ENCODE data around the gene MPP3.
"Not testable (repeated sequence)": the region's sequence is repeated elsewhere in the genome, so short reads cannot be mapped to it uniquely, and the experiment has no call there.

MPP3 gene

GRCh38 chr17:43844241-43844640 lies 11.3 kb upstream of the MPP3 start:
- DNase-seq (ENCODE audit: low read depth) = no peak
- Histone ChIP-seq H3K4me3 (ENCODE audit: low read length) (no peak overlapping the region), H3K9me3 (ENCODE audit: control insufficient read depth, low read length) (no peaks in the 10 kb centered on the region), H3K36me3 (ENCODE audit: control insufficient read depth, insufficient read depth, low read length, severe bottlenecking) (no peaks in the 10 kb centered on the region), H3K4me1 (ENCODE audit: control insufficient read depth, insufficient read depth, low read length) (peaks cover 32% of the 10 kb centered on the region), H3K27me3 (replicated peaks; ENCODE audit: control insufficient read depth, insufficient read depth, low read length) (peaks cover 8% of the 10 kb centered on the region), H3K9ac (ENCODE audit: low read length) (no peak overlapping the region)

GRCh38 chr17:43842975-43843325 lies 10.0 kb upstream of the MPP3 start:
- Histone ChIP-seq H3K9ac (ENCODE audit: low read length) (no peak overlapping the region), H3K4me3 (ENCODE audit: low read length) (no peak overlapping the region), H3K4me1 (ENCODE audit: control insufficient read depth, insufficient read depth, low read length) (peaks cover 32% of the 10 kb centered on the region), H3K27me3 (replicated peaks; ENCODE audit: control insufficient read depth, insufficient read depth, low read length) (no peaks in the 10 kb centered on the region), H3K36me3 (ENCODE audit: control insufficient read depth, insufficient read depth, low read length, severe bottlenecking) (no peaks in the 10 kb centered on the region), H3K9me3 (ENCODE audit: control insufficient read depth, low read length) (no peaks in the 10 kb centered on the region)
- DNase-seq (ENCODE audit: low read depth) = no peak

DNA sequence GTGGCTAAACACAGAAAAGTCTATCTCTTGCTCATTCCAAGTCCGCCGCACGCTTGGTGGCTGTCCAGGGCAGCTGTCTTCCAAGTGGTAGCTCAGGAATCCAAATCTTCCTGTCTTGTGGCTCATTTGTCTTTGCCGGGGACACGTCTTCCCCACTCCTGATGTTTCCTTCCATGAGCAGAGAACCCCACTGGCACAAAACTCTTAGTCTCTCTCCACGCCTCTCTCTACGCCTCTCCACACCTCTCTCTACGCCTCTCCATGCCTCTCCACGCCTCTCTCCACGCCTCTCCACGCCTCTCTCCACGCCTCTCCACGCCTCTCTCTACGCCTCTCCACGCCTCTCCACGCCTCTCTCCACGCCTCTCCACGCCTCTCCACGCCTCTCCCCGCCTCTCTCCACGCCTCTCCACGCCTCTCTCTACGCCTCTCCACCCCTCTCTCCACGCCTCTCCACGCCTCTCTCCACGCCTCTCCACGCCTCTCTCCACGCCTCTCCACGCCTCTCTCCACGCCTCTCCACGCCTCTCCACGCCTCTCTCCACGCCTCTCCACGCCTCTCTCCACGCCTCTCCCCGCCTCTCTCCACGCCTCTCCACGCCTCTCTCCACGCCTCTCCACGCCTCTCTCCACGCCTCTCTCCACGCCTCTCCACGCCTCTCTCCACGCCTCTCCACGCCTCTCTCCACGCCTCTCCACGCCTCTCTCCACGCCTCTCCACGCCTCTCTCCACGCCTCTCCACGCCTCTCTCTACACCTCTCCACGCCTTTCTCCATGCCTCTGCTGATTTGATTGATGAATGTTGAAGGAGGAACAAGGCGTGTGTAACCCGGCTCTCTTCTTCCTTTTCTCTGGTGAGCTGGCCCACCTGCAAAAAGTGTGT lies 9.4 kb upstream of the MPP3 start:
- H3K4me1 ChIP-seq (ENCODE audit: control insufficient read depth, insufficient read depth, low read length) = peaks cover 32% of the 10 kb centered on the region

DNA sequence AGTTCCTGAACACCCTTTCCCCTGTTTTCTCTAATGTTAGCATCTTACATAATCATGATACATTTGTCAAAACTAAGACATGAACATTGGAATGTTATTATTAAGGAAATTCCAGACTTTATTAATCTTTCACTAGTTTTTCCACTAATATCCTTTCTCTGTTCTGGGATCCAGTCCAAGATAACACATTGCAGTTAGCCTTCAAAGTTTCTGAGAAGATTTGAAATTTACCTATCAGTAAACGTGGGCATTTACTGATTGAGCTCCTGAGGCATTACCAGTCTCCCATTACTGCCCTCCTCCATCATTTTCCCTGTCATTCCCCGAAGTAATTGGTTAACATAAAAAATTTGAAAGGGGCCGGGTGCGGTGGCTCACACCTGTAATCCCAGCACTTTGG lies 8.3 kb upstream of the MPP3 start:
- Histone ChIP-seq H3K9ac (ENCODE audit: low read length) (peak overlapping the region; percentile 17), H3K9me3 (ENCODE audit: control insufficient read depth, low read length) (no peaks in the 10 kb centered on the region), H3K4me1 (ENCODE audit: control insufficient read depth, insufficient read depth, low read length) (peaks cover 27% of the 10 kb centered on the region), H3K27me3 (replicated peaks; ENCODE audit: control insufficient read depth, insufficient read depth, low read length) (no peaks in the 10 kb centered on the region), H3K36me3 (ENCODE audit: control insufficient read depth, insufficient read depth, low read length, severe bottlenecking) (no peaks in the 10 kb centered on the region), H3K4me3 (ENCODE audit: low read length) (peak overlapping the region; percentile 64)
- no peak for DNase-seq (ENCODE audit: low read depth)

More for the DNA sequence above, 9.4 kb upstream of the MPP3 start:
- H3K27me3 ChIP-seq (replicated peaks; ENCODE audit: control insufficient read depth, insufficient read depth, low read length); H3K36me3 ChIP-seq (ENCODE audit: control insufficient read depth, insufficient read depth, low read length, severe bottlenecking); H3K9me3 ChIP-seq (ENCODE audit: control insufficient read depth, low read length); H3K4me3 ChIP-seq (ENCODE audit: low read length); DNase-seq (ENCODE audit: low read depth): not testable (repeated sequence)
- peak overlapping the region; percentile 0 for H3K9ac ChIP-seq (ENCODE audit: low read length)

GRCh38 chr17:43840814-43841213 lies 7.9 kb upstream of the MPP3 start:
- no peak for DNase-seq (ENCODE audit: low read depth)
- Histone ChIP-seq H3K4me1 (ENCODE audit: control insufficient read depth, insufficient read depth, low read length) (peaks cover 24% of the 10 kb centered on the region), H3K9ac (ENCODE audit: low read length) (peak overlapping the region; percentile 17), H3K9me3 (ENCODE audit: control insufficient read depth, low read length) (no peaks in the 10 kb centered on the region), H3K36me3 (ENCODE audit: control insufficient read depth, insufficient read depth, low read length, severe bottlenecking) (no peaks in the 10 kb centered on the region), H3K4me3 (ENCODE audit: low read length) (peak overlapping the region; percentile 64), H3K27me3 (replicated peaks; ENCODE audit: control insufficient read depth, insufficient read depth, low read length) (no peaks in the 10 kb centered on the region)

- Histone ChIP-seq H3K9ac (ENCODE audit: low read length) (no peak overlapping the region), H3K4me1 (ENCODE audit: control insufficient read depth, insufficient read depth, low read length) (peaks cover 22% of the 10 kb centered on the region)
These were observed 6.7 kb upstream of the MPP3 start for GRCh38 chr17:43839670-43840108.

GRCh38 chr17:43834106-43834505 lies 1.2 kb upstream of the MPP3 start:
- H3K9me3 ChIP-seq (ENCODE audit: control insufficient read depth, low read length) = no peaks in the 10 kb centered on the region
- H3K36me3 ChIP-seq (ENCODE audit: control insufficient read depth, insufficient read depth, low read length, severe bottlenecking) = peaks cover 22% of the 10 kb centered on the region
- H3K27me3 ChIP-seq (replicated peaks; ENCODE audit: control insufficient read depth, insufficient read depth, low read length) = no peaks in the 10 kb centered on the region
- DNase-seq (ENCODE audit: low read depth) = peak; percentile 61
- peaks cover 18% of the 10 kb centered on the region for H3K4me1 ChIP-seq (ENCODE audit: control insufficient read depth, insufficient read depth, low read length)
- peak overlapping the region; percentile 73 for H3K9ac ChIP-seq (ENCODE audit: low read length)
- peak overlapping the region; percentile 81 for H3K4me3 ChIP-seq (ENCODE audit: low read length)

More at GRCh38 chr17:43839670-43840108, 6.7 kb upstream of the MPP3 start:
- Histone ChIP-seq H3K4me3 (ENCODE audit: low read length) (no peak overlapping the region), H3K36me3 (ENCODE audit: control insufficient read depth, insufficient read depth, low read length, severe bottlenecking) (no peaks in the 10 kb centered on the region), H3K9me3 (ENCODE audit: control insufficient read depth, low read length) (no peaks in the 10 kb centered on the region), H3K27me3 (replicated peaks; ENCODE audit: control insufficient read depth, insufficient read depth, low read length) (no peaks in the 10 kb centered on the region)
- DNase-seq (ENCODE audit: low read depth) = no peak

- no peaks in the 10 kb centered on the region for H3K9me3 ChIP-seq (ENCODE audit: control insufficient read depth, low read length)
- DNase-seq (ENCODE audit: low read depth) = peak; percentile 84
- H3K27me3 ChIP-seq (replicated peaks; ENCODE audit: control insufficient read depth, insufficient read depth, low read length) = no peaks in the 10 kb centered on the region
- H3K4me1 ChIP-seq (ENCODE audit: control insufficient read depth, insufficient read depth, low read length) = peaks cover 18% of the 10 kb centered on the region
- H3K9ac ChIP-seq (ENCODE audit: low read length) = peak overlapping the region; percentile 73
- peak overlapping the region; percentile 81 for H3K4me3 ChIP-seq (ENCODE audit: low read length)
- peaks cover 39% of the 10 kb centered on the region for H3K36me3 ChIP-seq (ENCODE audit: control insufficient read depth, insufficient read depth, low read length, severe bottlenecking)
These were observed 574 bp downstream of the MPP3 start for GRCh38 chr17:43832168-43832975.

DNA sequence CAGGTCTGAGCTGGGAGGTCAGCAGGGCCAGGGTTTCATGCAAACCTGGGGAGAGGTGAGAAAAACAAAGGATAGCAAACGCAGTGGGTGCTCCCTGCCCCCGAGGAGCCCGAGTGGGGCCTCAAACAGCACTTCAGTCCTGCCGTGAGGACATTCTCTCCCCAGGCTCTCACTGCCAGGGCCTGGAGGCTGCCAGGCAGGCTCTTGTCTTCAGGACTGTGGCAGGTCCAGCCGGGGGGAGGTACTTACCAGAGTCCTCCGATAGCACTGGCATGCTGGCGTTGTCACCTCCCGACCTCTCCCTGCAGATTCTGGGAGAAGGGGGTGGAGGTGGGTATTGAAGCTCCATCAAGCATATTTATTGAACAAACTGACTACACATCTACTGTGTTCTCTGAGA lies 1.3 kb downstream of the MPP3 start:
- Histone ChIP-seq H3K27me3 (replicated peaks; ENCODE audit: control insufficient read depth, insufficient read depth, low read length) (no peaks in the 10 kb centered on the region), H3K4me1 (ENCODE audit: control insufficient read depth, insufficient read depth, low read length) (peaks cover 18% of the 10 kb centered on the region), H3K9ac (ENCODE audit: low read length) (no peak overlapping the region), H3K36me3 (ENCODE audit: control insufficient read depth, insufficient read depth, low read length, severe bottlenecking) (peaks cover 39% of the 10 kb centered on the region), H3K9me3 (ENCODE audit: control insufficient read depth, low read length) (no peaks in the 10 kb centered on the region), H3K4me3 (ENCODE audit: low read length) (peak overlapping the region; percentile 81)
- DNase-seq (ENCODE audit: low read depth) = no peak

- peaks cover 49% of the 10 kb centered on the region for H3K36me3 ChIP-seq (ENCODE audit: control insufficient read depth, insufficient read depth, low read length, severe bottlenecking)
- no peak for DNase-seq (ENCODE audit: low read depth)
- H3K9me3 ChIP-seq (ENCODE audit: control insufficient read depth, low read length) = no peaks in the 10 kb centered on the region
- H3K4me3 ChIP-seq (ENCODE audit: low read length) = no peak overlapping the region
- peaks cover 18% of the 10 kb centered on the region for H3K4me1 ChIP-seq (ENCODE audit: control insufficient read depth, insufficient read depth, low read length)
- H3K27me3 ChIP-seq (replicated peaks; ENCODE audit: control insufficient read depth, insufficient read depth, low read length) = no peaks in the 10 kb centered on the region
- no peak overlapping the region for H3K9ac ChIP-seq (ENCODE audit: low read length)
These were observed 2.3 kb downstream of the MPP3 start for GRCh38 chr17:43830510-43831140.

GRCh38 chr17:43829738-43830137 lies 3.2 kb downstream of the MPP3 start:
- Histone ChIP-seq H3K9ac (ENCODE audit: low read length) (no peak overlapping the region), H3K9me3 (ENCODE audit: control insufficient read depth, low read length) (no peaks in the 10 kb centered on the region), H3K4me3 (ENCODE audit: low read length) (no peak overlapping the region), H3K36me3 (ENCODE audit: control insufficient read depth, insufficient read depth, low read length, severe bottlenecking) (peaks cover 55% of the 10 kb centered on the region), H3K27me3 (replicated peaks; ENCODE audit: control insufficient read depth, insufficient read depth, low read length) (no peaks in the 10 kb centered on the region), H3K4me1 (ENCODE audit: control insufficient read depth, insufficient read depth, low read length) (peaks cover 18% of the 10 kb centered on the region)
- no peak for DNase-seq (ENCODE audit: low read depth)

Data from adipocyte (in vitro differentiated cells).